ENCODE data around the gene SART1.

The SART1 gene

GRCh38 chr11:65977621-65978390, 16.3 kb downstream of the SART1 start:
- H3K9ac ChIP-seq (ENCODE audit: low read depth in 1 of 2, low read length in 2 of 2): no peak overlapping the region
- H3K27ac ChIP-seq (ENCODE audit: low read depth in 2 of 2, low read length in 2 of 2): no peak overlapping the region
- H3K9me3 ChIP-seq (ENCODE audit: control insufficient read depth in 2 of 2, low read length in 2 of 2): no peaks in the 10 kb centered on the region
- no peak overlapping the region for H3K4me3 ChIP-seq (ENCODE audit: low read length in 2 of 2)
- H3K36me3 ChIP-seq (ENCODE audit: control insufficient read depth in 2 of 2, insufficient read depth in 2 of 2, low read length in 2 of 2): peaks cover 25 to 34% of the 10 kb centered on the region in 2 donors
- no peaks in the 10 kb centered on the region for H3K27me3 ChIP-seq (ENCODE audit: control insufficient read depth in 2 of 2, insufficient read depth in 2 of 2, low read length in 2 of 2)
- no peaks in the 10 kb centered on the region for H3K4me1 ChIP-seq (ENCODE audit: control insufficient read depth in 2 of 2, insufficient read depth in 2 of 2, low read length in 2 of 2)

GRCh38 chr11:65978391-65979238, 17.1 kb downstream of the SART1 start:
- Histone ChIP-seq H3K4me3 (ENCODE audit: low read length in 2 of 2) (no peak overlapping the region), H3K9ac (ENCODE audit: low read depth in 1 of 2, low read length in 2 of 2) (no peak overlapping the region), H3K36me3 (ENCODE audit: control insufficient read depth in 2 of 2, insufficient read depth in 2 of 2, low read length in 2 of 2) (peaks cover 25 to 31% of the 10 kb centered on the region in 2 donors), H3K27ac (ENCODE audit: low read depth in 2 of 2, low read length in 2 of 2) (no peak overlapping the region), H3K4me1 (ENCODE audit: control insufficient read depth in 2 of 2, insufficient read depth in 2 of 2, low read length in 2 of 2) (no peaks in the 10 kb centered on the region), H3K27me3 (ENCODE audit: control insufficient read depth in 2 of 2, insufficient read depth in 2 of 2, low read length in 2 of 2) (no peaks in the 10 kb centered on the region), H3K9me3 (ENCODE audit: control insufficient read depth in 2 of 2, low read length in 2 of 2) (no peaks in the 10 kb centered on the region)

GRCh38 chr11:65979261-65979759, 17.8 kb downstream of the SART1 start:
- Histone ChIP-seq H3K27me3 (ENCODE audit: control insufficient read depth in 2 of 2, insufficient read depth in 2 of 2, low read length in 2 of 2) (no peaks in the 10 kb centered on the region), H3K4me1 (ENCODE audit: control insufficient read depth in 2 of 2, insufficient read depth in 2 of 2, low read length in 2 of 2) (no peaks in the 10 kb centered on the region), H3K9me3 (ENCODE audit: control insufficient read depth in 2 of 2, low read length in 2 of 2) (no peaks in the 10 kb centered on the region), H3K36me3 (ENCODE audit: control insufficient read depth in 2 of 2, insufficient read depth in 2 of 2, low read length in 2 of 2) (peaks cover 25 to 31% of the 10 kb centered on the region in 2 donors), H3K4me3 (ENCODE audit: low read length in 2 of 2) (no peak overlapping the region), H3K27ac (ENCODE audit: low read depth in 2 of 2, low read length in 2 of 2) (no peak overlapping the region), H3K9ac (ENCODE audit: low read depth in 1 of 2, low read length in 2 of 2) (no peak overlapping the region)

- Histone ChIP-seq H3K27me3 (ENCODE audit: control insufficient read depth in 2 of 2, insufficient read depth in 2 of 2, low read length in 2 of 2) (no peaks in the 10 kb centered on the region), H3K9ac (ENCODE audit: low read depth in 1 of 2, low read length in 2 of 2) (no peak overlapping the region), H3K36me3 (ENCODE audit: control insufficient read depth in 2 of 2, insufficient read depth in 2 of 2, low read length in 2 of 2) (peaks cover 25 to 28% of the 10 kb centered on the region in 2 donors), H3K27ac (ENCODE audit: low read depth in 2 of 2, low read length in 2 of 2) (no peak overlapping the region), H3K9me3 (ENCODE audit: control insufficient read depth in 2 of 2, low read length in 2 of 2) (no peaks in the 10 kb centered on the region), H3K4me3 (ENCODE audit: low read length in 2 of 2) (no peak overlapping the region), H3K4me1 (ENCODE audit: control insufficient read depth in 2 of 2, insufficient read depth in 2 of 2, low read length in 2 of 2) (no peaks in the 10 kb centered on the region)
These were observed 19.7 kb downstream of the SART1 start for GRCh38 chr11:65981101-65981740.

GRCh38 chr11:65981972-65982823, 20.7 kb downstream of the SART1 start:
- Histone ChIP-seq H3K27me3 (ENCODE audit: control insufficient read depth in 2 of 2, insufficient read depth in 2 of 2, low read length in 2 of 2) (no peaks in the 10 kb centered on the region), H3K9me3 (ENCODE audit: control insufficient read depth in 2 of 2, low read length in 2 of 2) (no peaks in the 10 kb centered on the region), H3K4me1 (ENCODE audit: control insufficient read depth in 2 of 2, insufficient read depth in 2 of 2, low read length in 2 of 2) (no peaks in the 10 kb centered on the region), H3K4me3 (ENCODE audit: low read length in 2 of 2) (no peak overlapping the region), H3K27ac (ENCODE audit: low read depth in 2 of 2, low read length in 2 of 2) (no peak overlapping the region), H3K36me3 (ENCODE audit: control insufficient read depth in 2 of 2, insufficient read depth in 2 of 2, low read length in 2 of 2) (peaks cover 19 to 20% of the 10 kb centered on the region in 2 donors), H3K9ac (ENCODE audit: low read depth in 1 of 2, low read length in 2 of 2) (no peak overlapping the region)

GRCh38 chr11:65982824-65983588, 21.5 kb downstream of the SART1 start:
- Histone ChIP-seq H3K27me3 (ENCODE audit: control insufficient read depth in 2 of 2, insufficient read depth in 2 of 2, low read length in 2 of 2) (no peaks in the 10 kb centered on the region), H3K9ac (ENCODE audit: low read depth in 1 of 2, low read length in 2 of 2) (no peak overlapping the region), H3K9me3 (ENCODE audit: control insufficient read depth in 2 of 2, low read length in 2 of 2) (no peaks in the 10 kb centered on the region), H3K27ac (ENCODE audit: low read depth in 2 of 2, low read length in 2 of 2) (no peak overlapping the region), H3K36me3 (ENCODE audit: control insufficient read depth in 2 of 2, insufficient read depth in 2 of 2, low read length in 2 of 2) (peaks cover 11 to 13% of the 10 kb centered on the region in 2 donors), H3K4me3 (ENCODE audit: low read length in 2 of 2) (no peak overlapping the region), H3K4me1 (ENCODE audit: control insufficient read depth in 2 of 2, insufficient read depth in 2 of 2, low read length in 2 of 2) (no peaks in the 10 kb centered on the region)

- Histone ChIP-seq H3K4me3 (ENCODE audit: low read length in 2 of 2) (no peak overlapping the region), H3K9ac (ENCODE audit: low read depth in 1 of 2, low read length in 2 of 2) (no peak overlapping the region), H3K4me1 (ENCODE audit: control insufficient read depth in 2 of 2, insufficient read depth in 2 of 2, low read length in 2 of 2) (no peaks in the 10 kb centered on the region), H3K27ac (ENCODE audit: low read depth in 2 of 2, low read length in 2 of 2) (no peak overlapping the region), H3K27me3 (ENCODE audit: control insufficient read depth in 2 of 2, insufficient read depth in 2 of 2, low read length in 2 of 2) (no peaks in the 10 kb centered on the region), H3K36me3 (ENCODE audit: control insufficient read depth in 2 of 2, insufficient read depth in 2 of 2, low read length in 2 of 2) (peaks cover 8 to 9% of the 10 kb centered on the region in 2 donors), H3K9me3 (ENCODE audit: control insufficient read depth in 2 of 2, low read length in 2 of 2) (no peaks in the 10 kb centered on the region)
These were observed 22.1 kb downstream of the SART1 start for GRCh38 chr11:65983589-65983987.

GRCh38 chr11:65987336-65987735, 25.8 kb downstream of the SART1 start:
- Histone ChIP-seq H3K4me3 (ENCODE audit: low read length in 2 of 2) (no peak overlapping the region), H3K27ac (ENCODE audit: low read depth in 2 of 2, low read length in 2 of 2) (no peak overlapping the region), H3K36me3 (ENCODE audit: control insufficient read depth in 2 of 2, insufficient read depth in 2 of 2, low read length in 2 of 2) (no peaks in the 10 kb centered on the region), H3K9ac (ENCODE audit: low read depth in 1 of 2, low read length in 2 of 2) (no peak overlapping the region), H3K9me3 (ENCODE audit: control insufficient read depth in 2 of 2, low read length in 2 of 2) (no peaks in the 10 kb centered on the region), H3K4me1 (ENCODE audit: control insufficient read depth in 2 of 2, insufficient read depth in 2 of 2, low read length in 2 of 2) (no peaks in the 10 kb centered on the region), H3K27me3 (ENCODE audit: control insufficient read depth in 2 of 2, insufficient read depth in 2 of 2, low read length in 2 of 2) (no peaks in the 10 kb centered on the region)

Data from mucosa of rectum (tissue), 2 donors.